HCT116 (cell line): ENCODE measurements around the gene SRGAP1.

Experiments
- CBX3 ChIP-seq: IDR thresholded peaks from 2 replicates; pipeline ENCODE4 v1.6.1; 2012; ENCODE audit warnings: low read depth
- EZH2 ChIP-seq: fragments of 200-600 bp; sonication (generic); IDR thresholded peaks from 2 replicates; pipeline ENCODE4 v1.6.1; 2017; ENCODE audit warnings: antibody characterized with exemption, mixed run types
- POLR2A ChIP-seq: IDR thresholded peaks from 2 replicates; pipeline ENCODE4 v1.7.0; 2011; ENCODE audit warnings: borderline replicate concordance; ENCODE audit not compliant: insufficient read depth, insufficient read length; ENCODE audit errors: extremely low read depth
- RAD21 ChIP-seq: IDR thresholded peaks from 2 replicates; pipeline ENCODE4 v1.6.1; 2012; ENCODE audit warnings: low read depth, mild to moderate bottlenecking
- SIN3A ChIP-seq: IDR thresholded peaks from 2 replicates; pipeline ENCODE4 v1.6.1; 2012; ENCODE audit warnings: low read depth
- SP1 ChIP-seq: IDR thresholded peaks from 2 replicates; pipeline ENCODE4 v1.6.1; 2012; ENCODE audit warnings: low read depth
- TF ChIP-seq, protein P1 (sequence below), 3 experiments: fragments of 200-600 bp in 1 of 3; sonication (generic) in 1 of 3; IDR thresholded peaks in 2 of 3; conservative IDR thresholded peaks in 1 of 3; 2 replicates each; pipeline ENCODE4 v1.5.1; 2012 to 2017; ENCODE audit warnings: low read depth in 2 of 3, low read length in 2 of 3, antibody characterized with exemption in 1 of 3, borderline replicate concordance in 1 of 3, control low read depth in 1 of 3, mild to moderate bottlenecking in 1 of 3, mixed read lengths in 1 of 3, mixed run types in 1 of 3, moderate library complexity in 1 of 3; ENCODE audit not compliant: insufficient read depth in 1 of 3
- TF ChIP-seq, protein P2 (sequence below): IDR thresholded peaks from 2 replicates; pipeline ENCODE4 v1.6.1; 2012; ENCODE audit warnings: low read depth
- TF ChIP-seq, protein P3 (sequence below): IDR thresholded peaks from 2 replicates; pipeline ENCODE4 v1.6.1; 2011; ENCODE audit warnings: mild to moderate bottlenecking, low read length, moderate library complexity; ENCODE audit not compliant: insufficient replicate concordance; ENCODE audit errors: extremely low read depth
- TF ChIP-seq, protein P4 (sequence below): IDR thresholded peaks from 2 replicates; pipeline ENCODE4 v1.6.1; 2012

DNA sequence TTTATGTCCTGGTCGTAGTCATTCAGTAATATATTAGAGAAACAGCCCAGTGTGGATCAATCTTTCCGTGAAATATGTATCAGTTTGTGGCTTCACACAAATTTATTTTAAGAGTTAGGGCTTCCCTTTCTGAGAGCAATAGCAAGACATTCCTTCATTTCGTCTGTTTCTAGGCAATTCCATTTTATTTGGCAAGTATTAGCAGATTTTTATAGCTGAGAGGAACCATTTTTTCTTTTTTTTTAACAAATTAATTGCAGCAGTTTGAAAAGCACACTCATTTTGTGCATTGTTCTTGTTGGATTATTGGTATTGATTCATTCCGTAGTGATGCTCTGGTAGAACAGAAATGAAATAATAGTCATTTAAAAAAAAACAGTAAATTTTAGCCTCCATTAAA lies 132.9 kb downstream of the SRGAP1 start:
- TF ChIP-seq, protein P1, sequence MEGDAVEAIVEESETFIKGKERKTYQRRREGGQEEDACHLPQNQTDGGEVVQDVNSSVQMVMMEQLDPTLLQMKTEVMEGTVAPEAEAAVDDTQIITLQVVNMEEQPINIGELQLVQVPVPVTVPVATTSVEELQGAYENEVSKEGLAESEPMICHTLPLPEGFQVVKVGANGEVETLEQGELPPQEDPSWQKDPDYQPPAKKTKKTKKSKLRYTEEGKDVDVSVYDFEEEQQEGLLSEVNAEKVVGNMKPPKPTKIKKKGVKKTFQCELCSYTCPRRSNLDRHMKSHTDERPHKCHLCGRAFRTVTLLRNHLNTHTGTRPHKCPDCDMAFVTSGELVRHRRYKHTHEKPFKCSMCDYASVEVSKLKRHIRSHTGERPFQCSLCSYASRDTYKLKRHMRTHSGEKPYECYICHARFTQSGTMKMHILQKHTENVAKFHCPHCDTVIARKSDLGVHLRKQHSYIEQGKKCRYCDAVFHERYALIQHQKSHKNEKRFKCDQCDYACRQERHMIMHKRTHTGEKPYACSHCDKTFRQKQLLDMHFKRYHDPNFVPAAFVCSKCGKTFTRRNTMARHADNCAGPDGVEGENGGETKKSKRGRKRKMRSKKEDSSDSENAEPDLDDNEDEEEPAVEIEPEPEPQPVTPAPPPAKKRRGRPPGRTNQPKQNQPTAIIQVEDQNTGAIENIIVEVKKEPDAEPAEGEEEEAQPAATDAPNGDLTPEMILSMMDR (IDR thresholded peaks at IDR 0.05 in 2 of 3, conservative IDR thresholded peaks at IDR 0.05 in 1 of 3; ENCODE audit: borderline replicate concordance in 1 of 3, insufficient read depth in 1 of 3, low read depth in 2 of 3, low read length in 2 of 3), result no peak
- TF ChIP-seq EZH2, result no peak
- no peak for TF ChIP-seq SIN3A
- no peak for TF ChIP-seq POLR2A
- TF ChIP-seq RAD21, result no peak
- TF ChIP-seq, protein P2, sequence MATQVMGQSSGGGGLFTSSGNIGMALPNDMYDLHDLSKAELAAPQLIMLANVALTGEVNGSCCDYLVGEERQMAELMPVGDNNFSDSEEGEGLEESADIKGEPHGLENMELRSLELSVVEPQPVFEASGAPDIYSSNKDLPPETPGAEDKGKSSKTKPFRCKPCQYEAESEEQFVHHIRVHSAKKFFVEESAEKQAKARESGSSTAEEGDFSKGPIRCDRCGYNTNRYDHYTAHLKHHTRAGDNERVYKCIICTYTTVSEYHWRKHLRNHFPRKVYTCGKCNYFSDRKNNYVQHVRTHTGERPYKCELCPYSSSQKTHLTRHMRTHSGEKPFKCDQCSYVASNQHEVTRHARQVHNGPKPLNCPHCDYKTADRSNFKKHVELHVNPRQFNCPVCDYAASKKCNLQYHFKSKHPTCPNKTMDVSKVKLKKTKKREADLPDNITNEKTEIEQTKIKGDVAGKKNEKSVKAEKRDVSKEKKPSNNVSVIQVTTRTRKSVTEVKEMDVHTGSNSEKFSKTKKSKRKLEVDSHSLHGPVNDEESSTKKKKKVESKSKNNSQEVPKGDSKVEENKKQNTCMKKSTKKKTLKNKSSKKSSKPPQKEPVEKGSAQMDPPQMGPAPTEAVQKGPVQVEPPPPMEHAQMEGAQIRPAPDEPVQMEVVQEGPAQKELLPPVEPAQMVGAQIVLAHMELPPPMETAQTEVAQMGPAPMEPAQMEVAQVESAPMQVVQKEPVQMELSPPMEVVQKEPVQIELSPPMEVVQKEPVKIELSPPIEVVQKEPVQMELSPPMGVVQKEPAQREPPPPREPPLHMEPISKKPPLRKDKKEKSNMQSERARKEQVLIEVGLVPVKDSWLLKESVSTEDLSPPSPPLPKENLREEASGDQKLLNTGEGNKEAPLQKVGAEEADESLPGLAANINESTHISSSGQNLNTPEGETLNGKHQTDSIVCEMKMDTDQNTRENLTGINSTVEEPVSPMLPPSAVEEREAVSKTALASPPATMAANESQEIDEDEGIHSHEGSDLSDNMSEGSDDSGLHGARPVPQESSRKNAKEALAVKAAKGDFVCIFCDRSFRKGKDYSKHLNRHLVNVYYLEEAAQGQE, result no peak
- no peak for TF ChIP-seq CBX3
- TF ChIP-seq, protein P3, sequence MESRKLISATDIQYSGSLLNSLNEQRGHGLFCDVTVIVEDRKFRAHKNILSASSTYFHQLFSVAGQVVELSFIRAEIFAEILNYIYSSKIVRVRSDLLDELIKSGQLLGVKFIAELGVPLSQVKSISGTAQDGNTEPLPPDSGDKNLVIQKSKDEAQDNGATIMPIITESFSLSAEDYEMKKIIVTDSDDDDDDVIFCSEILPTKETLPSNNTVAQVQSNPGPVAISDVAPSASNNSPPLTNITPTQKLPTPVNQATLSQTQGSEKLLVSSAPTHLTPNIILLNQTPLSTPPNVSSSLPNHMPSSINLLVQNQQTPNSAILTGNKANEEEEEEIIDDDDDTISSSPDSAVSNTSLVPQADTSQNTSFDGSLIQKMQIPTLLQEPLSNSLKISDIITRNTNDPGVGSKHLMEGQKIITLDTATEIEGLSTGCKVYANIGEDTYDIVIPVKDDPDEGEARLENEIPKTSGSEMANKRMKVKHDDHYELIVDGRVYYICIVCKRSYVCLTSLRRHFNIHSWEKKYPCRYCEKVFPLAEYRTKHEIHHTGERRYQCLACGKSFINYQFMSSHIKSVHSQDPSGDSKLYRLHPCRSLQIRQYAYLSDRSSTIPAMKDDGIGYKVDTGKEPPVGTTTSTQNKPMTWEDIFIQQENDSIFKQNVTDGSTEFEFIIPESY, result no peak
- TF ChIP-seq, protein P4, sequence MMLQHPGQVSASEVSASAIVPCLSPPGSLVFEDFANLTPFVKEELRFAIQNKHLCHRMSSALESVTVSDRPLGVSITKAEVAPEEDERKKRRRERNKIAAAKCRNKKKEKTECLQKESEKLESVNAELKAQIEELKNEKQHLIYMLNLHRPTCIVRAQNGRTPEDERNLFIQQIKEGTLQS, result no peak
- TF ChIP-seq SP1, result no peak
